Sigmoid colon (tissue), 4 donors: Measurements from ENCODE around the gene BIVM.

Experiments used
- CTCF ChIP-seq, 4 experiments: fragments of 450-650 bp in 3 of 4; fragments of 200-600 bp in 1 of 4; IDR thresholded peaks; one replicate each; pipeline ENCODE4 v1.5.1; 2016 to 2019; ENCODE audit warnings: antibody characterized with exemption in 4 of 4, mild to moderate bottlenecking in 3 of 4, moderate library complexity in 2 of 4
- EP300 ChIP-seq, 4 donors: sonication (generic); formaldehyde crosslinking; IDR thresholded peaks; one replicate each; pipeline ENCODE4 v1.6.1; 2017; ENCODE audit warnings: antibody characterized with exemption in 4 of 4

GRCh38 chr13:102862624-102863210, 63.8 kb downstream of the BIVM start:
- TF ChIP-seq CTCF (IDR thresholded peaks at IDR 0.05), result no peak
- TF ChIP-seq EP300 (IDR thresholded peaks at IDR 0.05), result no peak
